Spleen (tissue), 7 donors: Measurements from ENCODE around the gene LRMDA.

Source experiments
- CTCF ChIP-seq, 11 experiments: fragments of 200-600 bp in 7 of 11; fragments of 450-650 bp in 4 of 11; sonication (generic) in 4 of 11; IDR thresholded peaks in 8 of 11; conservative IDR thresholded peaks in 3 of 11; 1 replicate in 7 of 11; 2 replicates in 4 of 11; pipeline versions ENCODE4 v1.4.0 to v1.8.0; 2016 to 2021; ENCODE audit warnings: antibody characterized with exemption in 11 of 11, inconsistent platforms in 4 of 11, mild to moderate bottlenecking in 1 of 11
- POLR2A ChIP-seq, 3 donors: fragments of 450-650 bp; IDR thresholded peaks; one replicate each; pipeline ENCODE4 v1.5.1; 2017; ENCODE audit warnings: antibody characterized with exemption in 3 of 3, mild to moderate bottlenecking in 1 of 3
- donor health status: DM: no; HTN: no; CAD: no; lungs with moderate emphysema.
- donor health status: DM: no; HTN: no; CAD: no.
- donor health status: DM: no; HTN: no; CAD: no.

- TF ChIP-seq CTCF (IDR thresholded peaks at IDR 0.05 in 8 of 11, conservative IDR thresholded peaks at IDR 0.05 in 3 of 11) (no peak), POLR2A (IDR thresholded peaks at IDR 0.05) (no peak)
Measured at GRCh38 chr10:75394221-75394620, 37.2 kb upstream of the LRMDA start.
